Activated T-helper 1 cell treated with Interleukin-2 at 50 U/mL for 16 hours (primary cell): ENCODE measurements around the gene ANKRD63.

Source experiments
- DNase-seq: peaks from one replicate; pipeline ENCODE4 v3.0.0-alpha.2; 2020; ENCODE audit warnings: low read depth

ANKRD63 gene

GRCh38 chr15:40242601-40243000 lies 40.3 kb downstream of the ANKRD63 start:
- DNase-seq = no peak

DNA sequence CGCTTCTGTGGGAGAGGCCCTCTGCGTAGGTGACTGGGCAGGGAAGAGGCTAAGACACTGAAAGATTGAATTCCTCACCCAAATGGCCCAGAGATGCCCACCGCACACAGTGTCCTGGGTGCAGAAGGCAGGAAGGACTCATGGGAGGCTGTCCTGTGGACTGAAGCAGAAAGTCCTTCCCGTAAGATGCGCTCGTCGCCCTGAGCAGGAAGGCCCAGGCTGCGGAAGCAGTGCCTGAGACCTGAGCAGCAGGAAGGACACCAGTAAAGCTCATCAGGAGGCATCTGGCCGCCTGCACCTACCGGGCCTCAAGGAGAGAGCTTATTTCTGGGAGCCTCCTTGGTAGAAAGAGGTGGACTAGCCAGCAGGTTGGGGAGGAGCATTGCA lies 40.7 kb downstream of the ANKRD63 start:
- DNase-seq = no peak

GRCh38 chr15:40241269-40242212 lies 41.3 kb downstream of the ANKRD63 start:
- DNase-seq = no peak

GRCh38 chr15:40240619-40241221 lies 42.1 kb downstream of the ANKRD63 start:
- no peak for DNase-seq

DNA sequence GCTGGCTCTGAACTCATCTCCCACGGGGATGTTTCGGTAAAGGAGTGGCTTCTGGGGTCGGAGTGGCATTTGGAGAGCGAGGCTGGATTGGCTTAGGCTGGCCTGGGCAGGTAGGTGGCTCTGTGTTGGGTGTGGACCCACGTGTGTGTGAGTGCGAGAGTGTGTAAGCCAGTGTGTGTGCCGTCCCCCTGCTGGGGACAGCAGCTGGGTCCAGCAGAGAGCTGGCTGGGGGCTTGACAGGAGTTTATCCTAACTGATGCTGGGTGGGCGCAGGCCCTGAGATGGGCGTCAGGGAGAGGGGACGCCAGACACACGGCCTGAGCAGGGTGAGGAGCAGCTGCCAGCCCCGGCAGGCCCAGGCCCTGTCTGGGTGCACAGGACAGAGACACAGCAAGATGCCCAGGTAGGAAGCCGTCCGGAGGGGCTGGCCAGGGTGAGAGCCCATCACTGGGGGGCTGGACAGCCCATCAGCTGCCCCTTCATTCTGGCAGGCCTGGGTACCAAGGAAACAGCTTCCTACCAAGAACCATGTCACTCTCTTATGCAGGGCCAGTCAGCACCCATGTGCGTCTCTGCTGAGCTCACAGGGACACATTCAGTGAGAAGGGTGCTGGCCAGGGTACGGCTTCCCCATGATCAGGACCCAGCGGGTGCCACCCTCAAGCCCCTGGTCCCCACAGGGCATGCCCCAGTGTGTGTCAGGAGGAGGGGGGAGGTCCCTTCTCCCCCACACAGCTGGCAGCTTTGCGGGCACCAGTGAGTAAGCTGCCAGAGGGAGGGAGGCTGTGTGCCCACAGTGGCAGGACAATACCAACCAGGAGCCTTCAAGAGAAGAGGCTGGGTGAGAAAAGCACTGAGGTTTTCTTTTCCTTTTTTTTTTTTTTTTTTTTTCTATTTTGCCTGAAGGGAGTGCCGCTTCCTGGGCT lies 42.9 kb downstream of the ANKRD63 start:
- DNase-seq = no peak

DNA sequence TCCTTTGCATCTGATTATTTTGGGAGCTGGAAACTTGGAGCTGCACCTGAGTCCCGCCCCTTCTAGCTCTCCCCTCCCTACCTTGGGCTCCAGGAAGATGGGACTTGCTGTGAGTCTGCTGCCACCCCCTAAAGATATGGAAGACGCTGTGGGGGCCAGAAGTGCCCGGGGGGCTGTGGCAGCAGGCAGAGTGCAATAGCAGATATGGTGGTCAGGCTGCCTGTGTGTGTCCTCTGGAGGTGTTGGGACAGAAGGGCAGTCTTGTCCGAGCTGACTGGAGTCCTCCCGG lies 43.5 kb downstream of the ANKRD63 start:
- DNase-seq = no peak

- DNase-seq = no peak
Measured at GRCh38 chr15:40238532-40239403, 44.1 kb downstream of the ANKRD63 start, which contains the start of gene PAK6. TSS of gene PAK6 (plus strand) at chr15:40239063. CDS start at chr15:40264786, 25,723 bp downstream.

DNA sequence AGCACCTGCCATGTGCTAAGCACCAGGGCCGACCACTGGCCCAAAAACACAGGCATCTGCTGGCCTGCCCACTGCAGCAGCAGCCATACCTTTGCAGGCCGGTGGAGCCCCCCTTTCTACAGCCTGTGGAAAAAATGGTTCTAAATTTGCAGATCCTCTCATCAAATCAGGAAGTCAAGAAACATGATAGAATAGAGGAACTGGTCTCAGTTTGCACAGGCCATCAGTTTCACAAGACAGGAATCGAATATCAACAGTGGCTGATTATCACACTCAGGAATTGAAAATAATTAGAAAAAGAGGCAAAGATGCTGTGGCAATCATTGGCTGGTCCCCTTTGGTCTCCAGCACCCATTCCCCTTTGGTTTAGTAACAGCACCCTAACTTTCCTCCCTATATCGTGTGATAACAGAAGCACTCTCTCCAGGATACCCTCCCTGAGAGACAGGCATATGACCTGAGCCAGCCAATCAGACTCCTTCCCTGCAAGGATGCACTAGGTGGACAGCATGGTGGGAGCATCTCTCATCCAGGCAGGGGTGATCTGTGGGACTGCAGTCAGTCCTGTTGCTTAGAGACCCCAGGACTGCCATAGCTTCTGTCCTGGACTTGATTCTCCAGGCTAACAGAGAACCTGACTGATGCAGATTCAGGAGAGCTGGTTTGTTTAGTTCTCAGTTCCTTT lies 47.5 kb downstream of the ANKRD63 start:
- no peak for DNase-seq

DNA sequence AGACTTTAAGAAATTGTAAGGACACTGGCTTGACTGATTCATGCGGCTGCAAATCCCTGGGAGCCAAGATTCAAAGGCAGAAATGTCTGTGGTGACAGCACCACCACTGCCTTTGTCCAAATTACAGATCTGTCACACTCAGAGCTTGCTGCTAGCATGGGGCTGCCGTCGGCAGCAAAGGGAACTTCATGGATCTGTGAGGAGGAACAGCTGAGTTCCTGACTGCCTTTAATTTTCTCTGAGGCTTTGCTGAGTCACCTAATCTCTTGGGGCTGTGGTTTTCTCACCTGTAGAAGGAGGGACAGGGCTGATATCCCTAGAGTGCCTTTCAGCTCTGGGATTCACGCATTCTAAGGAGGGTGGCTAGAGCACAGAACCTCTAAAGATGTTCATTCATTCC lies 48.1 kb downstream of the ANKRD63 start:
- DNase-seq = no peak

DNA sequence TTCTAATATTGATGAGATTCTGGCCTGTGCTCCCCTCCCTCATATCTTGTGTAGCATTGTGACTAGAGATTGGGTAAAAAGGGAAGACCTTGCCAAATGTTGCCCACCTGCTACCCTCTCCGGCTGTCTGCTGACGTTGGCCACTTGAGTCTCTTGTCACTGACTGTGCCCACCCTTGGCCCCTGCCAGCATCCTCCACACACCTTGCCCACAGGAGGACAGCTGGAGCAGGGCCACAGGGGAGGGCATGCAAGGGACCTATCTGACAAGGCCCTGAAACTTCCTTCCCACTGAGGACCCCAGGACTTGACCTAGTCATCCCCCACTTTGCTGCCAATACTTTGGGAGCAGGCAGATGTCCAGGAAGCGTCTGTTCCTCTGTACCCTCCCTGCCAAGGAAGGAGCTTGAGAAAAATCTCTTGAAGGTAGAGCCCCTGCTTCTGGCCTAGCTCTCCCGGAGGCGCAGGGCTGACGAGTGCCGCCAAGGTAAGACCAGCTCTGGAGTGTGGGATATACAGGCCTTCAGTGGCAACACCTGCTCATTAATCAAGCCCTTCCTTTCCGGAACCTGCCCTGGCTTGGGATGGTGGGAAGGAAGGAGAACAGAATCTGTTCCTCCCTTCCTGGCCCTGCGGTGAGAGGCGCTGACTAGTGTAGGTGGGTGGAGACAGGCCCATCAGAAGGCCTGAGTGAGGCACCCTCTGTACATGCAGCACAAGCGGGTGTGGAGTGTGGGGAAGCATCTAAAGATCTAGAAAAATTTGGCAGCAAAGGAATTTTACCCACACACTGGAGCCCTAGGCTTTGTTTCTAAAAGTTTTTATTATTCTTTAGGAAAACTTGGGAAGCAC lies 48.9 kb downstream of the ANKRD63 start:
- DNase-seq = no peak

DNA sequence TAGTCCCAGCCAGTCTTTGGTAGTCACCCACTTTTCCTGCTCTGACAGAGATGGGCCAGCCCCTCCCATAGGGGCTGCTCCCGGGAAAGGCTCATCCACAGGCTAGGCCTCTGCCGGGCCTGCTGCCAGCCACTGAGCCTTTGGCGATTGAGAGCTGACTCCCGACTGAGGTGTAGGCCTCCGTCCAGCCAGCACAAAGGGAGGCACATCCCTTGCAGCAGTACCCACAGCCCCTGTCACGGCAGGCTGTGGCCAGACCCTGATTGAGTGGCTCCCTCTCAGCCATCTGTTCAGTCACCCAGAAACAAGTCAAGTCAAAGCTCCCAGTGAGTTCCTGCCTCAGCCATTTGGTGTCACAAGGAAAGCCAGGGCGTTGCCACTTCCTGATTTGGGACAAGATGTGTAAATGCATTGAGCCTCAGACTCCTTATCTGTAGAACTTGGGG lies 50.2 kb downstream of the ANKRD63 start:
- no peak for DNase-seq
